ENCODE measurements around the gene FAF2.

The FAF2 gene

DNA sequence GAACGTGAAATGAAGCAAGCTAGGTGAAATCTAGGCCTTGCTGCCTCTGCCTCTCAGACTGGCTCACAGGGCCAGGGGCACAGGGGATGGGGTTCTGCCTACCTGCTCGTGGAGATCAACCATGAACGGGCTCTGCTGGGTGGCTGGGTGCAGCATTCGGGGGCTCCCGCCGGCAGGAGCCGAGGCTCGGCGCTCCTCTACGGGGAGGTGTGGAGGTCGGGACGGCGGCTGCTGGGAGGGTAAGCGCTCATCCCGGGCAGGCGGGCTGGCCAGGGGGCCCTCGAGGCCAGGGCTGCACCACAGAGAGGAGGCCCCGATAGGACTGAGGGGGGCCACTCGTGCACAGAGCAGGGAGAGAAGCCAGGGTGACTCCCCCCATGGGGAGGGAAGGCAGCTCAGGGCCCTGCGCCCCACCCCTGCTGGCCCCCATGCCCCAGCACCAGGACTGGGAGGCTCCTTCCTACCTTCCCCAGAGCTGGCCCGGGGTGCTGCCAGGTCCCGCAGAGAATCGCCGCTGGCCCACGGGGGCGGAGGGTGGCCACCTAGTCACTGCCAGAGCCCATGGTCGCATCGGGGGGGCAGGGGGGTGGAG is 83.8 kb downstream of the FAF2 start:
- no peak for DNase-seq (ENCODE audit: low read depth)

DNA sequence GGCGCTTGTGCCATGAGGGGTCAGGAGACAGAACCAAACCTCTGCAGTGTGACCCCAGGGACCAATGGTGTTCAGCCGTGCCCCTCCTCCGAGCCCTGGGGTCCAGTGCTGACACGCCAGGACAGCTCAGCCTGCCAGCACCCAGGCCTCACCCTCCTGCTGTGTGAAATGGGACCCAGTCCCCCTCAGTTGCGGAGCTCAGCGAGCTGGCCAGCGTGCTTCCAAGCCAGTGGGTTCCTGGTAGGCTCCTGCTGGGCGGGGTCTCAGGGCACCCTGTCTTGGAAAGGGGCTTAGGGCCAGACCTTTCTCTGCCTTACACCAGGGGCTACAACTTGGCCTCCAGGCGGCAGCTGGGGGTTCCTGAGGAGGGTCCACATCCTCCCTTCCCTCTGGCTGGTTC is 84.6 kb downstream of the FAF2 start:
- no peak for DNase-seq (ENCODE audit: low read depth)

DNA sequence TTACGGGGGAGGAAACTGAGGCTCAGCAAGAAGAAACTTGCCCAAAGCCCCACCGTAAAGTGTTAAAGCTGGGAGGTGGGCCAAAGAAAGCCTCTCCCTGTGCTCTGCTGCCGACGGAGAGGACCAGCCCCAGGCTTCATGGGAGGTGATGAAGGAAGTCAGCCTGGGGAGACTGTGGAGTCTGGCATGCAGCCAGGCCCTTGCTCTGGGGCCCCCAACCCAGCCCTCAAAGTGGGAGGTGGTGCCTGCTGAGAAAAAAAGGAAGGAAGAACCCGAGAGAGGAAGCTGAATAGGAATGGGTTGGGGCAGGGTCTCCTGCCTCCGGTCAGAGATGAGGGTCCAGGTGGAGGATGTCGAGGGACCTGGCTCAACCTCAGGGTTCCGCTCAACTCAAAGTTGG is 85.2 kb downstream of the FAF2 start:
- no peak for DNase-seq (ENCODE audit: low read depth)

DNA sequence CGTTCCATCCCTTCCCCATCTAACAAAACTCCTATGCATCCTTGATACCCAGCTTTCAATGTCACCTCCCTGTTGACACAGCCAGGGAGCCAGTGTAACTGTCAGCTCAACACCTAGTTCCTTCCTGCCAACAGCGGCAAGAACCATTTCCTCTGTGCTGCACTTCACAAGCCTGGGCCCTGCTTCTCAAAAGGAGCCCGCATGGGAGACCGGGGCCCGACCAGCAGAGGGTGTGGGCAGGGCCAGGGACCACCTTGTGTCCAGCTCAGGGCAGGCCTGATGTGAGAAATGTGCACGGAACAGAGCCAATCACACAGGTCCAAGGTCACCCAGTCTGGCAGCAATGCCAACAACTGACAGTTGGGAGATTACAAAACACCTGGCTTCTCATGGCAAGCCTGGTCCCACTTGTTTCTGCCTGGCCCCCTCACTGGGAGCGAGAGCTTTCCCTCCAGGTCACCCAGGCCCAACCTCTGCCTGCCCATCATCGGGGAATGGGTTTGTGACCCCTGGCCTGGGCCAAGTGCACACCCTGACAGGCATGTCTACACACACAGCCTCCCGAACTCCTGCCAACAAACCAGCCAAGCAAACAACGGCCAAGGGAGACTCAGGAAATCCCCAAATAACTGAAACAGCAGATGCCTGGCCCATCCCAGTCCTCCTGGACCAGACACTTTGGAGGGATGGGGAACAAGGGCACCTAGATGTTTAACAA is 85.9 kb downstream of the FAF2 start:
- no peak for DNase-seq (ENCODE audit: low read depth)

DNA sequence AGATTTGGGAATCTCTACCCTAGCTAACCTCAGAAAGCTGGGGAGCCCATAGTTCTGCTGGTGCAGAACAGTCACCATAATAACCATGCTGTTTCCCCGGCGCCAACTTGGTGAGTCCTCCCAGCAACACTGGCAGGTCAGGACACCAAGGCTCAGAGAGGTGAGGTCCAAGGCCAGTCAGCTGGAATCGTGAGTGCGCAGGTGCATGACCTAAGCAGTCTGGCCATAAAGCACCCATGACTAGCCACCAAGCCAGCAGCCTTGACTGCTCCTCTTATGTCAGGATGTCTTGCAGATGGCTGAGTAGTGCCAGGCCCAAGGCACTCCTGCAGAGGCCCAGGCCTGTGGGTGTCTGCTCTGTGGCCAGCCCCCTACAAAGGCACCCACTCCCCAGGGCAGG is 86.5 kb downstream of the FAF2 start:
- no peak for DNase-seq (ENCODE audit: low read depth)

DNA sequence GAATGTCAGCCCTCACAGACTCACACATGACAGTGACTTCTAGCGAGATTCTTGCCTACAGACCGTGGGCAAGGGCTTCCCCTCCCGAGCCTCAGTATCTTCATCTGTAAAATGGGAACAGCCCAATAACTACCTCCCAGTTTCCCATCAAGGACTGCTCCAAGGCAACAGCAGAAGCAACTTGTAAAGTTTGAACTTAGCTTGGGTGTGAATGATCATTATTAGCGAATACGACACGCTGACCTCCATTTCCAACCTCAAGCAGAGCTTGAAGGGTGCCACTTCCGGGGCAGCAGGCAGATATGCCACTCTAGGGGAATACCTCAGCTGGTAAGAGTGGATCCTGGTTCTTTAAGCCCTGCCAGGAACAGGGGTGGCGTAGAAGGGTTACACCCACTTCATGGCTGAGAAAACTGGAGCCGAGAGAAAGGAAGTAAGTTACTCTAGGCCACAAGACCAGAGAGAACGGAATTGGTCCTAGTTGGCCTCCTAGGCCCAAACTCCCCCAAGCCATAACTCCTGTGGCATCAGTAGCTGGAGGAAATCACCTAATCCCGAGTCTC is 87.0 kb downstream of the FAF2 start:
- no peak for DNase-seq (ENCODE audit: low read depth)

DNA sequence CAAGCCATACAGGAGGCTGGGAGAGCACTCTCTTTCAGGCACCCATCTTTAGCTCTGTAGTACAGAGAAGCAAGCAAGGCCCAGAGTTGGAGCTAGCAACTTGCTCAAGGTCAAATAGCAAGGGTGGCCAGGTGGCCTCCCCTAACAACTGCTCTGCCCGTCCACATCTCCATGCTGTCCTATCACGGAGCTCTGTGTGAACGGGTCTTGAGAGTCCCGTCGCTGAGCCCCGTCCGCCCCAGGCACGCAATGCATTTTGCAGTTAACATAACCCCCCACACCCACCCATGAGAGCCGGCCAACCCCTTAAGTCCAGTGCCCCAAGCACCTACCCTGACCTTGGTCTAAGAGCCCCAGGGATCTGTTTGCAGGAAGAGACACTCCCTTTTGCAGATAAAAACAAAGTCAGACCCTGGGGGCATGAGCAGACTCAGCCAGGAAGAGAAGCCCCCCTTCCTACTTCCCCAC is 87.5 kb downstream of the FAF2 start:
- DNase-seq (ENCODE audit: low read depth) = no peak

DNA sequence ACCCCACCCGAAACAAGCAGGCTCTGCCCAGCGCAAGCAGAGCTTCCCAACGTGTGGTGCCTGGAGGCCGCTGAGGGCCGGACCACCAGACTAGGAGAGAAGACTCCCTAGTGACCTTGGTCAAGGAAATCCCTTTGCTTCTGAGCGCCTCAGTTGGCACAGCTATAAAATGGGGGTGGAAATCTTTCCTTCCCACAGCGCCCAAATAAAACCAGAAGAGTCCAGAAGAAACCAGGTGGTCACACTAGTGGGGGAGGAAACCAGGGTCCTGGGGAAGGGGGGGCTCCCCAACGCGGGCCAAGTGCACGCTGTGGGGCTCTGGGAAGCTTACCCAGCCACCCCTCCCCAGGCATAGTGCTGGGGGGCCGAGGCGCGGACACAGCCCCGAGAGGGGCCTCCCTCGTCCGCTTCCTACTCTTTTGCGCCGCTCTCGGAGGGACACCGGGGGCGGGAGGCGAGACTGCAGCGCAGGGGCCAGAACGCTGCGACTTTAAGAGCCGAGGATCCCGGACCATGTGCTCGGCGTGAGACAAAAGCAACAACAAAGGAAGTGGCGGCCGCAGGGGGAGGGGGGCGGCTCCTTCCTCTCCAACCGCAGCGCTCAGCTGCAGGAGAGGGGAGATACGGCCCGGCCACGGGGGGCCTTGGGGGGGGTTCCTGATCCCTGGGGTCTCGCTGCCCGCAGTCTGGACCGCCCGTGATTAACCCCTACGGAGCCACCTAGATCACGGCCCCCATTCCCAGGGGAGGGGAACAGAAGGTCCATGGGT is 88.1 kb downstream of the FAF2 start:
- DNase-seq (ENCODE audit: low read depth) = peak; percentile 56

DNA sequence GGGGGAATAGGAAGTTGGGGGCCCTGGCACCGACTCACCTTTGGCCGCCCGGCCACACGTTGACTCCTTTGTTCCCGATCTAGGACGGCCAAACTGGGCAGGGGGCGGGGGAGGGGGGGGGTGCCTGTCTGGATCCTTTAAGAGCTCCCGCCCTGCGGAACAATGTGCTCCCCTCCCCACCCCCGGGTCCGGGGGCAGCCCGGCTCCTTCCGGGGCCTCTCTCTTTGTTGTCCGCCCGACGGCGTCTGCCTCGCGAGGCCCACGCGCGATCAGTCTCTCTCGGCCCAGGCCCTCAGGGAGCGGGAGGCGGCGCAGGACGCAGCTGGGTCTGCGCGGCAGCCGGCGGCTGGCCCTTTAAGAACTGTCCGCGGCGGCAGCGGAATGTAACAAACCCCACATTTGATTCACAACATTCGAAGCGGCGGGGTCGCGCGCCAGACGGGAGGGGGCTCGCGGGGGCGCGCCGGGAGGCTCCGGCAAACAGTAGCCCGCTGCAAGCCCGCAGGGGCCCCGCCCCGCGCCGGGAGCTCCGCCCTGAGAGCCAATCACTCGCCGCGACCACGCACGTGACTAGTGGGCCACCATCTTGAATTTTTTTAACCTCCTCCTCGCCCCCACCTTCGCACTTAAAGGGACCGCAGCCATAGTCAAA is 88.8 kb downstream of the FAF2 start, which contains the start of gene RNF44:
TSS of gene RNF44 (minus strand) at position 501 of the 652 bp plus-strand sequence. CDS start 4,930 bp downstream, outside the sequence.
- DNase-seq (ENCODE audit: low read depth) = peak; percentile 95

DNA sequence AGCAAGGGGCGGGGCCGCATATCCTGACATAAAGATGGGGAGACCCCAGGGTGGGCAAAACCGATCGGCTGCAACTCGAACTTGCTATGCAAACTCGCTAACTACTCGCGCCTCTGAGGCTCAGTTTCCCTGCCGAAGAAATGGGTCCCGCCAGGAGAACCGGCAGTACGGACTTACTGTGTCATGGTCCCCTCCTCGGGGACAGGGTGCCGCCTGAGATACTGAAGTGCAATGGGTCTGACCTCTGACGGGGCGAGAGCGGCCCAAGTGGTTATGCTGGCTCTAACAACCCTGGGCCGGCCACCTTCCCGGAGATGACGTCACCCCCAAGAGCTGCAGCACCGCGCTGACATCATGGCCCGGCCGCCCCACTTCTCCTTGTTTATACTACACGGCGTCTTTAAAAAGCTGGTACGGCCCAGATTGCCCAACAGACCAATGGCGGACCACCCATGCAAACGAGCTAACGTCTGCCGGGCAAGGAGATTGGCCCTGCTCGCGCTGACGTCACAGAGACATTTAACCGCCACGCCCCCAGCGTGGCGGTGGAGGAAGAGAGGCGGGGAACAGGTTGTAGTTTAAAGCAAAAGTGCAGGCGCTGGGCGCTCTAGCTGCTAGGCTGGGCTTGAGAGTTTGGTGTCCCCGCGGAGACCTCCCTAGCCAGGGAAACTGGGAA is 89.5 kb downstream of the FAF2 start:
- DNase-seq (ENCODE audit: low read depth) = peak; percentile 85

DNA sequence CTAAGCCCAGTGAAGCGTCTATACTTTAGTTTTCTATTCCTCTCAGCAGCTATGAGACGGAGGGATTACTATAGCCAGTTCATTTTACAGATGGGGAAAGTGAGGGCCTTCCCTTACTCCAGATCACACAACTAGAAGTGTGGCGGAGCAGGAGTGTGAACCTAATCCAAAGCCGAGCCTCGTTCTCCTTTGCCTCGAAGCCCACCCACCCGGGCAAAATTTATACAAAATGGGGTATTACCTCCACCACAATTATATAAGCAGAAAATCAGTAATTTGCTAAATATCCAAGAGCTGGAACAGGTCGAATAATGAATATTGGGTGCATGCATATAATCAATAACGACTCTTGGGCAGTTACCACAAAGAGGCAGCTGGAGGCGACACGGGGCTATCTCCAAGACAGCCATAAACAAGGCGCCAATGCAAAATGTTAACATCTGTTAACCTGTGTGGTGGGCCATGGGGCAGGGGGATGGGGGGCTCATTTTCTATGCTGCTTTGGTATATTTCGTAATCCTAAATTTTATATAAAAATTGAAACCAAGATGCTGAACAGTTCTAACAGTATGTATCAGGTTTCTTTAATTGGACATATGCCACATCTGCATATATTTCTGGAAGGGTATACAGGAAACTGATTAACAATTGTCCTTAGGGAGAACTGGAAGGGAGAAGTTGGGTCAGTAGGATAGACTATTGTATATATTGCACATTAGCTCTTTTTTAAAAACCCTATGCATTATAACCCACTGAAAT is 90.2 kb downstream of the FAF2 start:
- DNase-seq (ENCODE audit: low read depth) = no peak

DNA sequence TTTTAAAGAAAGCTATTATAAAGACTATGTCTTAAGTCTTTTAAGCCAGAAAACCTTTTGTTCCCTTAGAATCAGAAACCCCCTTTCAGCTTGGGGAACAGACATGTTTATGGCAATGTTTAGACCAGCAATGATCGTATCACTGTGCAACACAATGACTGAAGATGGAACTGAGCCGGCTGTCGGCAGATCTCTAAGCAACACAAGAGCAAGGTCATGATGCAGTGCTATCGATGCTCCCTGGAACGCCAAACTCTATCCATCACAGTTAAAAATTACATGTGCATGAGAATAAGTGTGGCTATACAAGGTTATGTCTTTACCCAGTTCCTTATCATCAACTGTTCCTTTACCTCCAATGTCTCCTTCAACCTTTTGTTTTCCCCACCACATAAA is 90.8 kb downstream of the FAF2 start:
- DNase-seq (ENCODE audit: low read depth) = no peak

DNA sequence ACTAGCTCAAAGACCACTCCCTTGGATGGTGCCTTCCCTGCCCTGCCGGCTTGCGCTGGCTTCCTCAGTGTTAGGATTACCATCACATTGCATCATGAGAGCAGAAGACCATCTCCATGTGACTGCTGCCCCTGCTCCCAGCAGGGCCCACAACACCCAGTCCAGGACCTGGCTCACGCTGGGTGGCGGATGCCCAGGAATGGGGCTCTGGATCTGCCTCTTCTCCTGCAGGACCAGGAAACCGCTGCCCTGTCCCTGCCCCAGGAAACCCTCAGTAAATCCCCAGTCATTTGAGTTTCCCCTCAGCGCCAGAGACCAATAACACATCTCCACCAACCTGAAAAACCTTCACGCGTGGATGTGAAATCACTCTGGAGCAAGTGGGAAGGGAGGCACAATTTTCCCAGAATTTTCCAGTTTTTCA is 92.3 kb downstream of the FAF2 start:
- no peak for DNase-seq (ENCODE audit: low read depth)

DNA sequence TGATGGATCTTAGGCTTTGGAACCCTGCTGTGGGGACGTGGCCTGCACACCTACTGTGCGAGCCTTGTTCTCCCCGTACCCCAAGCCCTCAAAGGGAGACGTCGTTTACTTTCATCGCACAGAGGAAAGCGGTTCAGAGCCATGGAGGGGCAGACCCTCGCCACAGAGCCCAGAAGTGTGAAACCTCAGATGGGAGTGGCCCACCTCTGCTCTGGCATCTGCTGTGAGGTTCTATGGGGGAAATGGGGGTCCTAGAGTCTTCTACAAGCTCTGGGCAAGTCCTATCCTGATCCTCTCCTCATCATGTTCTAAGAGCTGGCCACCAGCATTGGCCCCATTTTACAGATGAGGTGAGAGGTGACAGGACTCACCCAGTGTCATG is 92.8 kb downstream of the FAF2 start:
- no peak for DNase-seq (ENCODE audit: low read depth)

DNA sequence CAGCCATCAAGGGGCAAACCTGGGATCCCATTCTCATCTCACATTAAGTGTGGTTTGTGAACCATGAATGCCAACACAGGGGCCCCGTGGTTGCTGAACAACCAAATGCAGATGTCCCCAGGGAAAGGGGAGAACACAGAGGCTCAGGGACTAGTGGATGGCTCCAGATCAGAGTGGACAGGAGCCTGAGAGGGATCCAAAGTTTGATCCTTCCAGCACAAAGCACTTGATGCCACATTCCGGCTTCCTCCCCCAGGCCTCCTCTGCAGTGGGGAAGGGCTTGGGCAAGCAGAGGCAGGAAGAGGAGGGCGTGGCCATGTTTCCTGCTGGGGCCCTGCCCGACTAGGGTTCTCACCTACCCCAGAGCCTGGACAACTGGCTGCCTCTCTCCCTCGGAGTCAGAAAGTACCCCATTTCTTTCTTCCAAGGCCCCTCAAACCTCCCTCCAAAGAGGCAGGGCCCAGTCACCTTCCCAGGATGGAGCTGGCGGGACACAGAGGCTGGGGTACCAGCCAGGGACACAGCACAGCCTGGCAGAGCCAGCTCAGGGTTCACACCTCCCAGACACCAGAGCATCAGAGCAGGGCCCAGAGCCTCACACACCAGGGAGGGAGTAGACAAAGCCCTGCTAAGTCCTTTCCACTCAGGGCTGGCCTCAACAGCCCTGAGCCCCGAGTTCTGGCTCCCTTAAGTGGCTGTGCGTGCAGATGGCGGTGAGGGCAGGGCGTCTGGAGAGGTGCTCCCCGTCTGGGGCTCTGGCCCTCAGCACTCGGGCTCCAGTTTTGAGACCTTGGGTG is 93.4 kb downstream of the FAF2 start:
- DNase-seq (ENCODE audit: low read depth) = no peak

DNA sequence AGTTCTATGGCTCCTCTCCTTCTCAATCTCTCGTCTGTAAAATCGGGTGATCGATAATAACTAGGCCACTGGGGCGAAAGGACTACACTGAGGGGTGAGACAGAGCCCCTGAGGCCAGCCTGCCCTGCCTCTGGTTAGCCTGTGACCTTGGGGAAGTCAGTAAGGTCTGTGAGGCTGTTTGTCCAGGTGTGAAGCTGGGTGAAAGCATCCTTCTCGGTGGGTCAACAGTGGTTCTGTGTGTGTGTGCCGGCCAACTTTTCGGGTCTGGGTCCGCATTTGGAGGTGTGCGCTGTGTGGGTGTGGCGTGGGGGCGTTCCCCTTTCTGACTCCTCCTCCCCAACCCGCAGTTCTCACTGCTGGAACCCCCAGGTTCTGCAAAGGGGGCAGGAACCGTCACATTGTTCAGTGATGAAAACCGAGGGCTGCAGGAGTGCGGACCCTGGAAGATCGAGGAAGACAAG is 94.0 kb downstream of the FAF2 start:
- no peak for DNase-seq (ENCODE audit: low read depth)

DNA sequence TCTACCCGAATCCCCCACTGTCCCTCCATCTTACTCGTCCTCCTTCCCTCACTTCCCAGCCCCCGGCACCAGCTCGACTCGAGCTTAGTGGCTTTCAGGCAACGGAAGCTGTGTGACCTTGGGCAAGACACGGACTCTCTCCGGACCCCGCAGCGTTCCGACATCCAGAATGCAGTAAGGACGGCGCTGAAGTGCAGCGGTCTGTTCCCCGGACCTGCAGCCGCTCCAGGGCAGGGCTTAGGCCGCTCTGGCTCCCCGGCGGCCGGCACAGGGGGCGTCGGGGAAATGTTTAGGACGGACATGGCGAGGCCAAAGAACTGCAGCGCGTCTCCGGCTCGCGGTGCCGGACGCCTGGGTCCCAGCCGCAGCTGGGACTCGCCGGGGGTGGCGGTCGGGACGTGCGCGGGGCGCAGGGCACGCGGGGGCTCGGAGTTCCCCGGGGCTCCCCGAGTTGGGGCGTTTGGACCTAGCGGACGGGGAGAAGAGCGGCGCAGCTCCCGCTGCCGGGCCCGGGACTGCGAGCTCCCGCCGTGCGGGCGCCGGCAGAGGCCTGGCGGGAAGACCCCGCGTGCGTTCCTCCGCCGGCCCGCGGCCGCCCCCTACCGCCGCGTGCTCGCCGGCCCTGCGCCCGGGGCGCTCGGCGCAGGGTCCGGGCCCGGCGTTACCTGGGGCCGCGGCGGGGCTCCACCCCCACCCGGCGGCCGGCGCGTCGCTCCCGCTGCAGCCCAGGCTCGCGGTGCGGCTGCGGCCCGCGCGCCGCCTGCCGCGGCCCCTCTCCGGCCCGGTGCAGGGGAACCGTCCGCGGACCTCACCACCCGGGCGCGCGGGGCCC is 94.6 kb downstream of the FAF2 start:
- no peak for DNase-seq (ENCODE audit: low read depth)

DNA sequence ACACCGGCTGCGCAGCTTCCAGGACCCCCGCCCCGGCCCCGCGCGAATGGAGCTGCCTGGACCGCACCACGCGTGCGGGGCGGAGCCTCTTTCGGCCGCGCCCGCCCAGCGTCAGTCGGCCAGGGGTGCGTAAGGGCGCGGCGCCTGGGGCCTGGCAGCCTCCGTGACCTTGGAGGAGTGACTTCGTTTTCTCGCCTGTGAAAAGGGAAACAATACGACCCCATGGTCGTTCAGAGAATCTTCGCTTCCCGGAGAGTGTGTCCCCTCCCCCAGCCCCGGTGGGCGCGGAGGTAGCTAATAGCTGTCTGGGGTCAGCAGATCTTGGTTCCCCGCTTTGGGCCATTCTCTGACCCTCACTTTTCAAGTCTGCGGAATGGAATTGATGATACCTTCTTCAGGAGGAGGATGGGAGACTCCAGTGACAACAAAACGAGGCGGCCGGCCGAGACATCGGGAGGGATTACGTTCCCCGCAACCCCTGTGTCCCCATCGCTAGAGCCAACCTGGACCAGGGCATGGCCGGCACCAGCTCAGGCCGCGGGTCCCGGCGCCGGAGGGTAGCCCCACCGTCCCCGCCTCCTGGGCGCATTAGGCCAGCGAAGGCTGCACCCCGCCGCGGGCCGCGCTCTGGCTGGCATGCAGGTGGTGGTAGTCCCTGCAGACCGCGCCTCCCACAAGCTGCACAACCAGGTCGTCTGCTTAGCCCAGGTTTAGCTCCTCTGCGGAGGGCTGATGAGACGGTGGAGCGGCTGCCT is 95.4 kb downstream of the FAF2 start:
- DNase-seq (ENCODE audit: low read depth) = peak; percentile 53

All from stimulated activated CD8-positive, alpha-beta memory T cell treated with anti-CD3 and anti-CD28 coated beads, Interleukin-15, amount 100 ng/mL, for 24 hours (primary cell).